Measurements from ENCODE around the gene SPATA9.

DNA sequence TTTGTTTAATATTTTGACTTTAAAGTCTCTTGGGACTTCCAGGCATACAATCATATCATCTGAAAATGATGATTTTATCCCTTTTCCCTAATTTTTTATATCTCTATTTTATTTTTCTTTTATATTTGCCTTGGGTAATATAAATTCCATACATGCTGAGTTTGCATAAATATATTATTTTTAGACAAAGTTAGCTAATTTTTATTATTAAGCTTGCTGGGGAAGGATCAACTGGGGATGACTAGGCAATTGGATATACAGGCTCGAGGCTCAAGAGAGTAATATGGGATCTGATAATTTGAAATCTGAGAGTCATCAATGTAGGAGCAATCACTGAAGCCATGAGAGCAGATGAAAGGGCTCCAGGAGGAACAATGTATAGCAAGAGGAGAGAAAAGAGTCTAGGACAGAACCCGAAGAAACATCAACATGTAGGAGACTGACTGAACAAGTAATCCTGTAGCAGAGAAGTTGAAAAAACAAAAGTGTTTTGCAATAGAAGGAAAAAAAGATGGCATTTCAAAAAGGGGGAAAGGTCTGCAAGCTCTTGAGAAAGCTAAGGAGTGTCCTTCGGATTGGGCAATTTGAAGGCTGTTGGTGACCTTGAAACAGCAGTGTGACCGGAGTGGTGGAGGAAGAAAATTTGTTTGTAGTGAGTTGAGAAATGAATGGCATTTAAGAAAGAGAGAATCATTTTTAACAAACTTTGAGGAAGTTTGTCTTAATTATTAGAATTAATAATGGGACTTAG lies 31.3 kb upstream of the SPATA9 start:
- TF ChIP-seq CTCF (conservative IDR thresholded peaks at IDR 0.05 in 1 of 2, IDR thresholded peaks at IDR 0.05 in 1 of 2; ENCODE audit: extremely low read depth in 1 of 2, insufficient read depth in 1 of 2, low read depth in 1 of 2, low read length in 2 of 2) (no peak), EZH2 (IDR thresholded peaks at IDR 0.05; ENCODE audit: borderline replicate concordance, low read length) (no peak)

Data from mammary epithelial cell (primary cell).